CD1c-positive myeloid dendritic cell (primary cell): Measurements from ENCODE around the gene MYO7A.

Experiments
- DNase-seq: peaks from one replicate; pipeline ENCODE4 v3.0.0-alpha.2; 2016; ENCODE audit errors: extremely low spot score

Gene MYO7A

DNA sequence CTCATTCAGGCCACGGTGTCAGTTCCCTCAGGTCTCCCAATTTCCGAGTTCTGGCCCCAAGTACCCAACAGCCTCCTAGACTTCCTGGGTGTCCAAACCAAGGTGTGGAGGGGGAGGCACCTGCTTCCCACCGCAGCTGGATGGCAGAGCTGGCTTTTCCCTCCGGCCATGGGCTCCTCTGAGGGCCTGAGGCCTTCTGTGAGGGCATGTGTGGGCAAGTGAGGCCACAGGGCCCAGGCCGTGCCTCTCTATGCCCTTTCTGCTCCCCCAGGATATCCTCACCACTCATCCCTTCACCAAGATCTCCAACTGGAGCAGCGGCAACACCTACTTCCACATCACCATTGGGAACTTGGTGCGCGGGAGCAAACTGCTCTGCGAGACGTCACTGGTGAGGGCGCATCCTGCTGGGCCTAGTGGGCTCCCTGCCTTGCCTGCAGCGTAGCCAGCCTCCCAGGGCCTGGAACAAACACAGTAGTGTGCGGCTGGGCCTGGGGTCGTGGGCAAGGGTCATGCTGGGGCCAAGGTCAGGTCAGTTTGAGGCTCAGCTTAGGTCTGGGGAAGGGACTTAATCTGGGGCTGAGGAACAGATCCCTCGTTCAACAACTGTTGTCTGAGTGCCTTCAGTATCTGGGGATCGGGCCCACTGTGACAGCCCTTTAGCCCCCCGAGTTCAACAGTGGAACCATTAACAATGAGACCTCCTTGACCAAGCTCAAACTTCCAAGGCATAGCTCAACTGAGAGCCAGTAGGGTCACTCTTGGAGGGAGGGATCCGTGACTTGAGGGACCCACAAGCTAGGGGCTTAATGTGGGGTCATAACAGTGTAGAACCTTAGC is 85.8 kb downstream of the MYO7A start:
- DNase-seq = no peak

DNA sequence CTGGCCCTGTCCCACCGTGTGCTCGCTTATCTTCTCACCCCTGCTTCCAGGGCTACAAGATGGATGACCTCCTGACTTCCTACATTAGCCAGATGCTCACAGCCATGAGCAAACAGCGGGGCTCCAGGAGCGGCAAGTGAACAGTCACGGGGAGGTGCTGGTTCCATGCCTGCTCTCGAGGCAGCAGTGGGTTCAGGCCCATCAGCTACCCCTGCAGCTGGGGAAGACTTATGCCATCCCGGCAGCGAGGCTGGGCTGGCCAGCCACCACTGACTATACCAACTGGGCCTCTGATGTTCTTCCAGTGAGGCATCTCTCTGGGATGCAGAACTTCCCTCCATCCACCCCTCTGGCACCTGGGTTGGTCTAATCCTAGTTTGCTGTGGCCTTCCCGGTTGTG is 86.5 kb downstream of the MYO7A start:
- DNase-seq = no peak

GRCh38 chr11:77215106-77215505 is 87.1 kb downstream of the MYO7A start:
- no peak for DNase-seq

- DNase-seq = peak; percentile 2
Observed at GRCh38 chr11:77217156-77217555, 89.1 kb downstream of the MYO7A start.

GRCh38 chr11:77223797-77224196 is 95.8 kb downstream of the MYO7A start:
- no peak for DNase-seq

- DNase-seq = no peak
Observed at GRCh38 chr11:77230878-77231605, 103.0 kb downstream of the MYO7A start.

GRCh38 chr11:77231800-77232199 is 103.8 kb downstream of the MYO7A start:
- no peak for DNase-seq

- DNase-seq = no peak
Observed at GRCh38 chr11:77232242-77232641, 104.2 kb downstream of the MYO7A start.

DNA sequence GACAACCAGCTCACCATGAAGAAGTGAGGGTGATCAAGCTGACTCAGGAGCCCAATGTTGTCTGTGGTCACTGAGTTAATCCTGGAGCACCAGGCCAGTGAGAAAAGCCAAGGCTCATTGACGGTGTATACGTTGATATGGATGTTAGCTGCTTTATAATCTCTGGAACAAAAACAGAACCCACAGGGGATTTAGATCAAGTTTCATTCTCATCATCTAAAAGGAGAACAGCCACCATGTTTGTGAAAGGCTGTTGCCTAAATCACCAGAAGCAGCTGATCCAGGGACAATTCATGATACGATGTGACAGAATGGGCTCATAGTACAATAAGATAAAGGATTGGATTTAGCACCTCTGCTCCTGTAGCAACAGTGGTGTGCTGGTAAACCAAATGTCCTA is 105.0 kb downstream of the MYO7A start:
- no peak for DNase-seq

GRCh38 chr11:77236901-77237300 is 108.9 kb downstream of the MYO7A start:
- DNase-seq = no peak

- no peak for DNase-seq
Observed at GRCh38 chr11:77244277-77245027, 116.4 kb downstream of the MYO7A start.

- DNase-seq = no peak
Observed at GRCh38 chr11:77249427-77249826, 121.4 kb downstream of the MYO7A start.

DNA sequence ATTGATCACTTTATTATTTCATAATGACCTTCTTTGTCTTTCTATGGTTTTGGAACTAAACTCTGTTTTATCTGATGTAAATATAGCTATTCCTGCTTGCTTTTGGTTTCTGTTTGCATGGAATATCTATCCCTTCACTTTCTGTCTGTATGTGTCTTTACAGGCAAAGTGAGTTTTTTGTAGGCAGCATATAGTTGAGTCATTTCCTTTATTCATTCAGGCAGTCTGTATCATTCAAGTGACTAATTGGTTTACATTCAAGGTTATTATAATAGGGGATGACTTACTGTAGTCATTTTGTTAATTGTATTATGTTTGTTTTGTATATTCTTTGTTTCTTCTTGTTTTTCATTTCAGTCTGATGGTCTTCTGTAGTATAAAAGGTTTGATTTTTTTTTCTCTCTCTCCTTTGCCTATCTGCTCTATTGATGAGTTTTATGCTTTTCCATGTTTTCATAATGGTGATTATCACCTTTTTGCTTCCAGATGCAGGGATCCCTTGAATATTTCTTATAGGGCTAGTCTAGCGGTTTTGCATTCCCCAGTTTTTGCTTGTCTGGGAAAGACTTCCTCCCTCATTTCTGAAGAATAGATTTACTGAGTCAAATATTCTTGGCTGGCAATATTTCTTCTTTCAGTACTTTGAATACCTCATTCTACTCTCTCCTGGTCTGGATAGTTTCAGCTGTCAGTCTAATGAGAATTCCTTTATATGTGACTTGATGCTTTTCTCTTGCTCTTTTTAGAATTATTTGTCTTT is 123.0 kb downstream of the MYO7A start:
- DNase-seq = no peak

DNA sequence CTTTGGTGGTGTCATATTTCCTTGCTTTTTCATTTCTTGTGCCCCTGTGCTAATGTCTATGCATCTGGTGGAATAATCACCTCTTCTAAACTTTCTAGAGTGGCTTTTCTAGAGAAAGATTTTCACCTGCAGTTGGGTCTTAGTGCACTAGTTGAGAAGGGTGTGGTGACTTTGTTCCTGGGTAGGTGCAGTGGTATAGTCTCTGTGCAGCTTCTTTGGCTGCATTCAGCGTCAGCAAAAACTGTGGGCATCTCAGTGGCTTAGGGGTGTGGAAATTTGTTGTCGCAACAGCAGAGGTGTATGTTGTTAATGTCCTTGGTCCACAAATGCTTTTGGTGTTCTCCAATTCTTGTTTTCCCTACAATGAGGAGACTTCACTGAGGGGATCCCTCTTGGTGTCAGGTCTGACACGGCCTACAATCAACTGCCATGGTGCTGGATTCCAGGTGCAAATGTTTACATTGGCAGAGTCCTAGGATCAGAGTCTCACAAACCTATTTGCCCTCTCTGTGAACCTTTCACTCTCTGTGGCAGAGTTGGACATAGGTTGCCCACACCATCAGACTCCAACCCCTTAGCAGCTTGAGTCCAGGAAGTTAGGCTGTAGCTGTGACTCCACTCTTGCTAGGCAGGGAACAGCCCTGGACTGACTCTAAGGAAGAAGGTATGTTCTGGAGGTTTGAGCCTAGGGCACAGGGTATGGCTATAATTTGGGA is 124.7 kb downstream of the MYO7A start:
- no peak for DNase-seq

- DNase-seq = no peak
Observed at GRCh38 chr11:77253690-77254089, 125.6 kb downstream of the MYO7A start.

GRCh38 chr11:77259641-77260040 is 131.6 kb downstream of the MYO7A start:
- no peak for DNase-seq

DNA sequence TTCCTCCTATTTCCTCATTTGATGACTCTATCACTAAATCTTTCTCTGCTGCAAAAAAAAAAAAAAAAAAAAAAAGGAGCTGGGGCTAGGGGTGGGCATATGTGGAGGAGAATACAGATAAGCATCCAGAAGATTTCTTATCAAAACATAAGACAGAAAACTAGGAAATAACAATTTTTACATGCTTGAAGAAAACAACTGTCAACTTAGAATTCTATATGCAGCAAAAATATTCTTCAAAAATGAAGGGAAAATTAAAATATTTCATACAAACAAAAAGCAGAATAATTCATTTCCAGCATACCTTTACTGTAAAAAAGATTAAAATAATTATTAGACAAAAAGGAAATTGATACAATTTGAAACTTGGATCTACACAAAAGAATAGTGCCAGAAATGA is 134.8 kb downstream of the MYO7A start:
- no peak for DNase-seq
